Left renal cortex interstitium (tissue), 4 donors: ENCODE data around the gene ZNF563. TPM values are rescaled to one million over a fixed set of nuclear protein-coding genes. Genes with fewer than 3 reads are reported as not detected.

Source experiments
- DNase-seq, 4 donors: peaks; one replicate each; pipeline ENCODE4 v3.0.0-alpha.2; 2013; ENCODE audit warnings: low read depth in 4 of 4, low spot score in 2 of 4, missing footprints in 1 of 4
- polyA plus RNA-seq, 4 donors: library from polyadenylated mRNA; unstranded; fragments of 120-200 nt; gene quantifications; one replicate each; pipeline ENCODE4 v1.2.1, GENCODE V29; 2013; ENCODE audit not compliant: insufficient read length in 4 of 4

ZNF563 gene
- polyA plus RNA-seq, 4 donors = 3.6 to 5.7 (median 4.4) TPM

- no peak for DNase-seq
These were observed 38.2 kb downstream of the ZNF563 start for GRCh38 chr19:12295191-12295590.

- peak; percentile 87 to 97 (median 92) for DNase-seq
These were observed 38.9 kb downstream of the ZNF563 start, which contains the start of gene ZNF44 for GRCh38 chr19:12294249-12295158. Gene ZNF44, minus strand, starts transcription at chr19:12294883. Its CDS starts 189 bp downstream, at chr19:12294694.

DNA sequence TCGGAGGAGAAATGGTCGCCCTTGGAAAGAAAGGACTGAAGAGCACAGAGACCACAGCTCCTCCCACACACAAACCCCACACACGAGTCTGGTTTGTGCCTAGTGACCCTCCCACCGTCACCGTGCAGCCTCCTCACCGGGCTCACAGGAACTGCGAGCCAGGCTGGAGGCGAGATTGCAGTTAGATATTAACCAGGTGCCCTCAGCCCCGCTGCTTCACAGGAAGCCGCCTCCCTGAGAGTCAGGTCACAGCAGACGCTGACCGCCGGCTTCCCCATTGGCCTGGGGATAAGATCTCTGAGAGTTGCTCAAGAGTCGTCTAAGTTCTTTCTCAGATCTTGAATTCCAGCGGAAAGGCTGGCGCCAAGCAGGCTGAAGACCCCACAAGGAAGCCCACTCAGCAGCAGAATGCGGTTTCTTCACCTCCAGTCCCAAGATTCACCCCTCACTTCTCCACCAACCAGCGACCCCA lies 39.6 kb downstream of the ZNF563 start:
- DNase-seq = peak; percentile 41 to 59 (median 53)

DNA sequence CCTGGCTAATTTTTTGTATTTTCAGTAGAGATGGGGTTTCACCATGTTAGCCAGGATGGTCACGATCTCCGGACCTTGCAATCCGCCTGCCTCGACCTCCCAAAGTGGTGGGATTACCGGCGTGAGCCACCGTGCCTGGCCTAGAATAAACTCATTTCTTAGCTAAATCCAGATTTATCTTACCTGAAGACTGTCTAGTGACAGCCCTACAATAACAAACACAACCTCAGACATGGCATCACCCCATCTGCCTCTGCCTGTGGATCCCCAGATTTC lies 43.7 kb downstream of the ZNF563 start:
- DNase-seq = no peak

DNA sequence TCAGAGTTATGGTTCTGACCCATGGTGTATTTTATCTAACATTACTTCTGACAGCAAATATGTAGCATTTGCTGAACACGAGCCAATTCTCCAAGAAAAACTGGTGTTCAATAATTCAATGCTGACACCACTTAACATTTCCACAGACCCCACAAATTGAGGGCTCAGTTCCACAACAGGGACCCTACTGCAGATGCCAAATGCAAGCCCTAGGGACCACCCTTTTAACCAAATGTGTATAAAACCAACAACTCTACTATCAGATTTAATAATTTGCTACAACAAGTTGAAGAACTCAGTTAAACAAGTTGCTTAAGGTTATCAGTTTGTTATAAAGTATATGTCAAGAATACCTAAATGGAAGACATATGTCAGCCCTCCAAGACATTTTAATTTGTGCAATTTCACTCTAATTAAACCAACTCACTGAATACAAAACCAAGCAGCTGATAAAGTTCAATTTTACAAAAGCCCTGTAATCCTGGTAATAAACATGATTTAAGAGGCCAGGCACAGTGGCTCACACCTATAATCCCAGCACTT lies 45.4 kb downstream of the ZNF563 start:
- DNase-seq = peak; percentile 22 to 39 (median 32)

DNA sequence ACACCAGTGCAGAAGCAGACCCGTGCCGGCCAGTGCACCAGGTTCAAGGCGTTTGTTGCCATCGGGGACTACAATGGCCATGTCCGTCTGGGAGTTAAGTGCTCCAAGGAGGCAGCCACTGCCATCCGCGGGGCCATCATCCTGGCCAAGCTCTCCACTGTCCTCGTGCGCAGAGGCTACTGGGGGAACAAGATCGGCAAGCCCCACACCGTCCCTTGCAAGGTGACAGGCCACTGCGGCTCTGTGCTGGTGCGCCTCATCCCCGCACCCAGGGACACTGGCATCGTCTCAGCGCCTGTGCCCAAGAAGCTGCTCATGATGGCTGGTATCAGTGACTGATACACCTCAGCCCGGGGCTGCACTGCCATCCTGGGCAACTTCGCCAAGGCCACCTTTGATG lies 48.8 kb downstream of the ZNF563 start:
- DNase-seq = no peak

DNA sequence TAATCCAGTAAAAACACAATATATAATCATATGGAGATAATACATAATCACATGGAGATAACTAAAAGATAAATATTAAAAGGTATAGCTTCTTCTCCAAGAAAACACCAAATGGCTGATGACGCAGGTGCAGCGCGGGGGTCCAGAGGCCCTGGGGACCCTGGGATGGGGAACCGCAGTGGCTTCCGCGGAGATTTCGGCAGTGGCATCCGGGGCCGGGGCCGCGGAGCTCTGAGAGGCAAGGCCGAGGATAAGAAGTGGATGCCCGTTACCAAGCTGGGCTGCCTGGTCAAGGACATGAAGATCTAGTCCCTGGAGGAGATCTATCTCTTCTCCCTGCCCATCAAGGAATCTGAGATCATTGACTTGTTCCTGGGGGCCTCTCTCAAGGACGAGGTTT lies 49.2 kb downstream of the ZNF563 start:
- no peak for DNase-seq

GRCh38 chr19:12278713-12279112 lies 54.7 kb downstream of the ZNF563 start:
- DNase-seq = no peak

GRCh38 chr19:12272980-12273901 lies 60.2 kb downstream of the ZNF563 start:
- no peak for DNase-seq

- DNase-seq = no peak
These were observed 61.0 kb downstream of the ZNF563 start for GRCh38 chr19:12272386-12272785.

DNA sequence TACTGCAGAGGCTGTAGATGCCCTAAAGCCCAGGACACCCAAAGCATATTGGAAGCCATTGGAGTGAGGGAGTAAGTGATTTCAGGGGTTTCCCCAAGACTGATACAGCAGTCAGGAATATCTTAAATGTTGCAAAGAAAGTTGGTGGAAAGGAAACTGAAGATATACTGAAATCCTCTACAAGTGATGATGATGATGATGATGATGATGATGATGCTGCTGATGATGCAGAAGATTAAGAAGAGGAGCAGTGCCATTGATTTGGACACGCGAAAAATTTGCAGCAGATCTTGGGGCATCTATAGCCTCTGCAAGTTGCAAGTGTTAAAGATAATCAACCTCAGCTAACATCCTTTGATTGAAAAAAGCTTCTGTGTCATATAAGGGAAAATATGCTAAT lies 62.6 kb downstream of the ZNF563 start:
- DNase-seq = no peak

Other genes with a start within 250 kb of the ZNF563 start
- gene ZNF20, start 193.3 kb downstream of the ZNF563 start, polyA plus RNA-seq = 1 to 10 TPM; 3.3 to 9.9 (median 8.5) TPM
- 10 to 100 TPM; 10.4 to 27.3 (median 16.0) TPM for gene ZNF625, start 176.9 kb downstream of the ZNF563 start, polyA plus RNA-seq
- 10 to 100 TPM; 15.8 to 18.8 (median 18.0) TPM for gene ZNF136, start 170.5 kb downstream of the ZNF563 start, polyA plus RNA-seq
- 10 to 100 TPM; 47.3 to 60.3 (median 50.6) TPM for gene ZNF44, start 38.8 kb downstream of the ZNF563 start, polyA plus RNA-seq
- 1 to 10 TPM; 5.1 to 8.6 (median 6.9) TPM for gene ZNF442, start 32.0 kb upstream of the ZNF563 start, polyA plus RNA-seq
- 1 to 10 TPM; 6.2 to 9.2 (median 7.3) TPM for gene ZNF799, start 67.6 kb upstream of the ZNF563 start, polyA plus RNA-seq
- 10 to 100 TPM in 2 of 4 donors, 1 to 10 TPM in 2; 9.2 to 12.4 (median 10.5) TPM for gene ZNF443, start 107.4 kb upstream of the ZNF563 start, polyA plus RNA-seq
- gene ZNF709, start 151.2 kb upstream of the ZNF563 start, polyA plus RNA-seq = 1 to 10 TPM; 6.6 to 9.9 (median 8.1) TPM
- 10 to 100 TPM; 11.1 to 14.6 (median 13.4) TPM for gene ZNF564, start 217.8 kb upstream of the ZNF563 start, polyA plus RNA-seq